Measurements from ENCODE around the gene TSPAN9. TPM values are rescaled to one million over a fixed set of nuclear protein-coding genes. Genes with fewer than 3 reads are reported as not detected.
A peak's percentile ranks its signal among the peaks of the same experiment; 100 is the strongest.

Gene TSPAN9
- total RNA-seq, 1 experiment from 2014 or later: 9.6 TPM

DNA sequence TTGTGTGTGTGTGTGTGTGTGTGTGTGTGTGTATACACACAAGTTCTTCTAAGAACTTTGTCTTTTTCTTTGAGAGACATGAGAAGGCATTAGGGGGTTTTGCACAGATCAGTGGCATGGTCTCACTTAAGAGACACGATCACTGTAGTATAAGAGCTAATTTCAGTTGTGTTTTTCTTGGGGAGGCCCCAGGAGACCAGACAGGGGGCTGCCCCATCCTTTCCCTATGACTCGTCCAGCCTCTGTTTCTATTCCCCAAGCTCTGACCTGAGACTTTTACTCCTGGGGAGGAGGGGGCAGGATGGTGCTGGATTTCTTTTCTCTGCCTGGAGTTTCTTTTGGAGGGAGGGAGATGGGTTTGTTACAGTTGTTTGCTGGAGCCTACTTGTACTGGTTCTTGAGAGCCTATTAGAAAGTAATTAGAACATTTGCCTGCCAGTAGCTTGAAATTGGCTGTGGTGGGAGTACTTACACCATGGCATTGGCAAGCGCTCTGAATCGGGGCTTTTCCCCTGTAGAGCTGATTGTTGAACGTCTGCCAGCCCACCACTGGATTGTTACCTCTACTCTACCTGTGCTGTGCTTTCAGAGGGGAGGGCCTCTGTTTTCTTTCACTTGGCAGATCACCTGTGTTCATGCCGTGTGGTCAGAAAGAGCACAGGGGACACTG lies 109.5 kb downstream of the TSPAN9 start:
- Histone ChIP-seq H3K9me2 (ENCODE audit: insufficient read depth) (no peaks in the 10 kb centered on the region), H3K79me2 (ENCODE audit: low read depth) (no peaks in the 10 kb centered on the region), H3K27me3 (ENCODE audit: insufficient read depth, low read depth) (no peaks in the 10 kb centered on the region), H3K36me3 (ENCODE audit: low read depth) (no peaks in the 10 kb centered on the region), H3K4me2 (no peak overlapping the region), H3K4me3 (no peak overlapping the region), H2AFZ (no peak overlapping the region), H3K9me3 (ENCODE audit: insufficient read depth, low read depth) (no peaks in the 10 kb centered on the region), H3F3A (ENCODE audit: insufficient read depth, low read depth) (no peaks in the 10 kb centered on the region), H4K20me1 (ENCODE audit: insufficient read depth) (no peaks in the 10 kb centered on the region), H3K27ac (no peak overlapping the region), H3K4me1 (replicated peaks; ENCODE audit: insufficient read depth) (no peaks in the 10 kb centered on the region)
- intact Hi-C loops (cut with micrococcal nuclease; ENCODE audit: unreplicated experiment): no loop called here
- no peak for DNase-seq
- ChIA-PET POLR2A (ENCODE audit: unreplicated experiment) (interaction anchor here (0.6 kb wide), 1 partner anchor 1750 kb away, joined by 11 read pairs; no protein-coding TSS in a partner anchor), CTCF (no interaction called here)
- BruUV-seq (replicated peaks): no TSS peak
- TF ChIP-seq EZH2 (IDR thresholded peaks at IDR 0.05; ENCODE audit: low read depth) (no peak), CTCF (conservative IDR thresholded peaks at IDR 0.05) (no peak)

DNA sequence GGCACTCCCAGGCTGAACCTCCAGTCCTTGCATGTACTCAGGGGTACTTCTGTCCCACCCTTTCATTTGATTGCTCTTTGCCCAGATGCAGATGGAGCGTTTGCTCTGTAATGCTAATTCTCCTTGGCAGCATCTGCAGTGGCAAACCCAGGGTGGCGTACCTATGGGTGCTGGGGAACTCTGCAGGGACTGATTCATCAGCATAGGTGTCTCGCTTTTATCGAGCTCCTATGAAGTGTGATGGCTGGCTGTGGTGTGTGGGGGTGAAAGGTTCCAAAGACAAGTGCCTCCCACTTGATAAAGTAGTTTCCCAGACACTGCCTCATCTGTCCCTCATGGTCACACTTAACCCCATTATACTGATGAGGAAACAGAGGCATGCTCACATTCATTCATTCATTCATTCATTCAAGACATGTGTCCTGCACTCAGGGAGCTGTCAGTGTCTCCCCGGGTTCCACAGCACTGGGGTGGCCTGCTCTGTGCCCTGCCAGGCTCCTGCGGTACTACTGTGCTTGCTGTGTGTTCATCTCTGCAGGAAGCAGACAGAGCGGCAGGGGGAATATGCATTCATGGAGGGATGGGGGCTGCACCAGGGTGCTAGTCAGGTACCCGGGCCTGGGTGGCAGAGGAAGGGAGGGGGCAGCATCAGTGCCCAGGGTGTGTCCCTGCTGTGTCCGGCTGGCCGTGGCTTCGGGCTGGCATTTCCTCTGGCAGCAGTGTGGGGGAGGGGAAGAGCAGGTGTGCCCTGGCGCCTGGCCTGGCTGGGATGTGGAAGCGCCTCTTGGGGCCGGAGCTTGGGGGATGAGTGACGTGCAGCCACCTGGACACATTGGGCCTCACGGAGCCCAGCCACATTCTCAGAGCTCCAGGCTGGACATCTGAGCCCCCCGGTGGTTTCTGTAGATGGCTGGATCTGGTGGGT lies 110.9 kb downstream of the TSPAN9 start:
- no TSS peak for BruUV-seq (replicated peaks)
- H3K9me3 ChIP-seq (ENCODE audit: insufficient read depth, low read depth): no peaks in the 10 kb centered on the region
- H2AFZ ChIP-seq: no peak overlapping the region
- H3K4me2 ChIP-seq: no peak overlapping the region
- no peaks in the 10 kb centered on the region for H3K27me3 ChIP-seq (ENCODE audit: insufficient read depth, low read depth)
- TF ChIP-seq EZH2 (IDR thresholded peaks at IDR 0.05; ENCODE audit: low read depth): no peak
- TF ChIP-seq CTCF (conservative IDR thresholded peaks at IDR 0.05): no peak
- H3K36me3 ChIP-seq (ENCODE audit: low read depth): no peaks in the 10 kb centered on the region
- intact Hi-C loops (cut with micrococcal nuclease; ENCODE audit: unreplicated experiment): no loop called here
- no peaks in the 10 kb centered on the region for H3K4me1 ChIP-seq (replicated peaks; ENCODE audit: insufficient read depth)
- H3K9me2 ChIP-seq (ENCODE audit: insufficient read depth): no peaks in the 10 kb centered on the region
- ChIA-PET POLR2A (ENCODE audit: unreplicated experiment) (interaction anchor here (0.6 kb wide), 1 partner anchor 19 kb away, joined by 3 read pairs; no protein-coding TSS in a partner anchor), CTCF (interaction anchor here (0.6 kb wide), 1 partner anchor 58 kb away, joined by 3 read pairs; no protein-coding TSS in a partner anchor)
- no peaks in the 10 kb centered on the region for H3K79me2 ChIP-seq (ENCODE audit: low read depth)
- H3K4me3 ChIP-seq: no peak overlapping the region
- no peaks in the 10 kb centered on the region for H4K20me1 ChIP-seq (ENCODE audit: insufficient read depth)
- no peaks in the 10 kb centered on the region for H3F3A ChIP-seq (ENCODE audit: insufficient read depth, low read depth)
- peak in 1 of 2 experiments; percentile 23 for DNase-seq
- no peak overlapping the region for H3K27ac ChIP-seq

- no peaks in the 10 kb centered on the region for H3K27me3 ChIP-seq (ENCODE audit: insufficient read depth, low read depth)
- intact Hi-C loops (cut with micrococcal nuclease; ENCODE audit: unreplicated experiment): no loop called here
- H3K27ac ChIP-seq: no peak overlapping the region
- no peaks in the 10 kb centered on the region for H3K36me3 ChIP-seq (ENCODE audit: low read depth)
- H3K4me2 ChIP-seq: no peak overlapping the region
- no peak overlapping the region for H3K4me3 ChIP-seq
- no peaks in the 10 kb centered on the region for H3K9me3 ChIP-seq (ENCODE audit: insufficient read depth, low read depth)
- no peaks in the 10 kb centered on the region for H3K9me2 ChIP-seq (ENCODE audit: insufficient read depth)
- H3K79me2 ChIP-seq (ENCODE audit: low read depth): no peaks in the 10 kb centered on the region
- H3K4me1 ChIP-seq (replicated peaks; ENCODE audit: insufficient read depth): no peaks in the 10 kb centered on the region
- TF ChIP-seq CTCF (conservative IDR thresholded peaks at IDR 0.05) (no peak), EZH2 (IDR thresholded peaks at IDR 0.05; ENCODE audit: low read depth) (no peak)
- DNase-seq: no peak
- no peak overlapping the region for H2AFZ ChIP-seq
- H4K20me1 ChIP-seq (ENCODE audit: insufficient read depth): no peaks in the 10 kb centered on the region
- ChIA-PET CTCF (no interaction called here), POLR2A (ENCODE audit: unreplicated experiment) (no interaction called here)
- BruUV-seq (replicated peaks): no TSS peak
- H3F3A ChIP-seq (ENCODE audit: insufficient read depth, low read depth): no peaks in the 10 kb centered on the region
Observed at GRCh38 chr12:3189282-3189681, 112.1 kb downstream of the TSPAN9 start.
